ENCODE results near the gene PLXNB3.
A peak's percentile ranks its signal among the peaks of the same experiment; 100 is the strongest.

Gene PLXNB3

DNA sequence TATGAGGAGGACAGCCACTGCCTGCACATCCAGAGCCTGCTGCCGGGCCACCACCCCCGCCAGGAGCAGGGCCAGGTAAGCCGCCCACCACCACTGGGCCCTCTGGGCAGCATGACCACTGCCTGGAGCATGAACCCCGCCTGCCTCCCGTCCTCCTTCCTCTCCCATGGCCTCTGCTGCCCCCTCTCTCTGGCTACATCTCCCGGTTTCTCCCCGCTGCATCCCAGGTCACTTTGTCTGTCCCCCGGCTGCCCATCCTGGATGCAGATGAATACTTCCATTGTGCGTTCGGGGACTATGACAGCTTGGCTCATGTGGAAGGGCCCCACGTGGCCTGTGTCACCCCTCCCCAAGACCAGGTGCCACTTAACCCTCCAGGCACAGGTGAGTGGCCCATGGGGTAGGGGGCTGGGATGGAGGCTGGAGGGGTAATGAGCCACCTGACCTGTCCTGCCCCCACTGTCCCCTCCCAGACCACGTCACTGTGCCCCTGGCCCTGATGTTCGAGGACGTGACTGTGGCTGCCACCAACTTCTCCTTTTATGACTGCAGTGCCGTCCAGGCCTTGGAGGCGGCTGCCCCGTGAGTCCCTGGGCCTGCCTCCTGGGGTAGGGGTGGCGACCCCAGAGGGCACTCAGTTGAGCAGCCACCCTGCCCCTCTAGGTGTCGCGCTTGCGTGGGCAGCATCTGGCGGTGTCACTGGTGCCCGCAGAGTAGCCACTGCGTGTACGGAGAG lies 6.0 kb downstream of the PLXNB3 start:
- Histone ChIP-seq H3K36me3 (ENCODE audit: control insufficient read depth in 2 of 2, insufficient read depth in 1 of 2, low read length in 2 of 2) (no peaks in the 10 kb centered on the region), H3K27ac (ENCODE audit: extremely low read depth, low read depth, low read length) (no peak overlapping the region), H3K4me3 (ENCODE audit: low read depth, low read length) (no peak overlapping the region), H3K4me1 (ENCODE audit: control insufficient read depth, insufficient read depth, low read length) (0 out of 2 replicates have a peak, but pooled peaks cover 3% of the 10 kb centered on the region), H3K9me3 (ENCODE audit: control insufficient read depth, insufficient read depth, low read depth, low read length) (no peaks in the 10 kb centered on the region)
- ChIA-PET CTCF (no interaction called here), POLR2A (no interaction called here)
- TF ChIP-seq YY1 (tag by site-specific recombination; IDR thresholded peaks at IDR 0.05), result no peak
- TF ChIP-seq ZNF449 (tag by site-specific recombination; IDR thresholded peaks at IDR 0.05), result no peak
- TF ChIP-seq BCL11B (tag by site-specific recombination; IDR thresholded peaks at IDR 0.05; ENCODE audit: low read depth), result 0 out of 2 replicates have a peak, but pooled peaks have one; percentile 13
- TF ChIP-seq ZNF843 (tag by site-specific recombination; IDR thresholded peaks at IDR 0.05), result no peak

DNA sequence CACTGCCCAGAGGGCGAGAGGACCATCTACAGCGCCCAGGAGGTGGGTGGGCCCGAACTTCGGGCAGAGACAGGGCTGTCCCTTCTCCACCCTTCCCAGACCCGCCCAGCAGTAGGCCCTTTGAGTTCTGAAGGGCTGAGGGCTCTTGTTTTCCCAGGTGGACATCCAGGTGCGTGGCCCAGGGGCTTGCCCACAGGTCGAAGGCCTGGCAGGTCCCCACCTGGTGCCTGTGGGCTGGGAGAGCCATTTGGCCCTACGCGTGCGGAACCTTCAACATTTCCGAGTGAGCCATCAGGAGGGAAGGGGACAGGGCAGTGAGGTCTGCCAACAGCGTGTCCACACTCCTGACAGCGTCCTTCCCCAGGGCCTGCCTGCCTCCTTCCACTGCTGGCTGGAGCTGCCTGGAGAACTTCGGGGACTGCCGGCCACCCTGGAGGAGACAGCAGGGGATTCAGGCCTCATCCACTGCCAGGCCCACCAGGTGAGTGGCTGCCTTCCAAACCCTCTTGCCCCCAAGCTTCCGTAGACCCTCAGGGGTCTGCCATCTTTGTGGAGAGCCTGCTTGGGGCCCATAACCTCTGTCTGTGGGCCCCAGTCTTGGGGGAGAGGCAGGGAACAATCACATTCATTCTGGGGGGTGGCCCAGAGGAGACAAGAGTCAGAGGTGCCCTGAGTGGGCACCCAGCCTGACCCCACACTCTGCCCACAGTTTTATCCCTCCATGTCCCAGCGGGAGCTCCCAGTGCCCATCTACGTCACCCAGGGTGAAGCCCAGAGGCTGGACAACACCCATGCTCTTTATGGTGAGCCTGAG lies 6.8 kb downstream of the PLXNB3 start:
- Histone ChIP-seq H3K36me3 (ENCODE audit: control insufficient read depth in 2 of 2, insufficient read depth in 1 of 2, low read length in 2 of 2) (no peaks in the 10 kb centered on the region), H3K9me3 (ENCODE audit: control insufficient read depth, insufficient read depth, low read depth, low read length) (no peaks in the 10 kb centered on the region), H3K27ac (ENCODE audit: extremely low read depth, low read depth, low read length) (no peak overlapping the region), H3K4me1 (ENCODE audit: control insufficient read depth, insufficient read depth, low read length) (no peaks in the 10 kb centered on the region), H3K4me3 (ENCODE audit: low read depth, low read length) (no peak overlapping the region)
- ChIA-PET POLR2A (no interaction called here), CTCF (no interaction called here)
- no peak for TF ChIP-seq KLF8 (tag by site-specific recombination; IDR thresholded peaks at IDR 0.05)
- no peak for TF ChIP-seq ZBTB10 (tag by site-specific recombination; IDR thresholded peaks at IDR 0.05)
- TF ChIP-seq, protein P1, sequence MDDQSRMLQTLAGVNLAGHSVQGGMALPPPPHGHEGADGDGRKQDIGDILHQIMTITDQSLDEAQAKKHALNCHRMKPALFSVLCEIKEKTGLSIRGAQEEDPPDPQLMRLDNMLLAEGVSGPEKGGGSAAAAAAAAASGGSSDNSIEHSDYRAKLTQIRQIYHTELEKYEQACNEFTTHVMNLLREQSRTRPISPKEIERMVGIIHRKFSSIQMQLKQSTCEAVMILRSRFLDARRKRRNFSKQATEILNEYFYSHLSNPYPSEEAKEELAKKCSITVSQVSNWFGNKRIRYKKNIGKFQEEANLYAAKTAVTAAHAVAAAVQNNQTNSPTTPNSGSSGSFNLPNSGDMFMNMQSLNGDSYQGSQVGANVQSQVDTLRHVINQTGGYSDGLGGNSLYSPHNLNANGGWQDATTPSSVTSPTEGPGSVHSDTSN (CRISPR knock-in tag; IDR thresholded peaks at IDR 0.05), result no peak
- TF ChIP-seq, protein P2, sequence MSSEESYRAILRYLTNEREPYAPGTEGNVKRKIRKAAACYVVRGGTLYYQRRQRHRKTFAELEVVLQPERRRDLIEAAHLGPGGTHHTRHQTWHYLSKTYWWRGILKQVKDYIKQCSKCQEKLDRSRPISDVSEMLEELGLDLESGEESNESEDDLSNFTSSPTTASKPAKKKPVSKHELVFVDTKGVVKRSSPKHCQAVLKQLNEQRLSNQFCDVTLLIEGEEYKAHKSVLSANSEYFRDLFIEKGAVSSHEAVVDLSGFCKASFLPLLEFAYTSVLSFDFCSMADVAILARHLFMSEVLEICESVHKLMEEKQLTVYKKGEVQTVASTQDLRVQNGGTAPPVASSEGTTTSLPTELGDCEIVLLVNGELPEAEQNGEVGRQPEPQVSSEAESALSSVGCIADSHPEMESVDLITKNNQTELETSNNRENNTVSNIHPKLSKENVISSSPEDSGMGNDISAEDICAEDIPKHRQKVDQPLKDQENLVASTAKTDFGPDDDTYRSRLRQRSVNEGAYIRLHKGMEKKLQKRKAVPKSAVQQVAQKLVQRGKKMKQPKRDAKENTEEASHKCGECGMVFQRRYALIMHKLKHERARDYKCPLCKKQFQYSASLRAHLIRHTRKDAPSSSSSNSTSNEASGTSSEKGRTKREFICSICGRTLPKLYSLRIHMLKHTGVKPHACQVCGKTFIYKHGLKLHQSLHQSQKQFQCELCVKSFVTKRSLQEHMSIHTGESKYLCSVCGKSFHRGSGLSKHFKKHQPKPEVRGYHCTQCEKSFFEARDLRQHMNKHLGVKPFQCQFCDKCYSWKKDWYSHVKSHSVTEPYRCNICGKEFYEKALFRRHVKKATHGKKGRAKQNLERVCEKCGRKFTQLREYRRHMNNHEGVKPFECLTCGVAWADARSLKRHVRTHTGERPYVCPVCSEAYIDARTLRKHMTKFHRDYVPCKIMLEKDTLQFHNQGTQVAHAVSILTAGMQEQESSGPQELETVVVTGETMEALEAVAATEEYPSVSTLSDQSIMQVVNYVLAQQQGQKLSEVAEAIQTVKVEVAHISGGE (tag by site-specific recombination; conservative IDR thresholded peaks at IDR 0.05; ENCODE audit: low read depth), result no peak
- TF ChIP-seq ZBTB7A (tag by site-specific recombination; IDR thresholded peaks at IDR 0.05; ENCODE audit: low read depth), result no peak
- TF ChIP-seq ZNF585B (tag by site-specific recombination; IDR thresholded peaks at IDR 0.05), result no peak
- peak; percentile 81 for TF ChIP-seq KLF17 (tag by site-specific recombination; IDR thresholded peaks at IDR 0.05)
- no peak for TF ChIP-seq ZNF654 (tag by site-specific recombination; IDR thresholded peaks at IDR 0.05; ENCODE audit: low read depth)
- TF ChIP-seq ZNF404 (tag by site-specific recombination; IDR thresholded peaks at IDR 0.05), result no peak
- no peak for TF ChIP-seq ZNF184 (tag by site-specific recombination; IDR thresholded peaks at IDR 0.05)
- no peak for TF ChIP-seq ZNF555 (tag by site-specific recombination; conservative IDR thresholded peaks at IDR 0.05)
- no peak for TF ChIP-seq ZNF426 (tag by site-specific recombination; IDR thresholded peaks at IDR 0.05)
- no peak for TF ChIP-seq ZNF114 (tag by site-specific recombination; IDR thresholded peaks at IDR 0.05)
- TF ChIP-seq ZNF214 (tag by site-specific recombination; IDR thresholded peaks at IDR 0.05; ENCODE audit: borderline replicate concordance), result no peak
- no peak for TF ChIP-seq IKZF3 (tag by site-specific recombination; IDR thresholded peaks at IDR 0.05)
- TF ChIP-seq ZBTB21 (tag by site-specific recombination; IDR thresholded peaks at IDR 0.05), result no peak
- TF ChIP-seq ZNF561 (tag by site-specific recombination; IDR thresholded peaks at IDR 0.05; ENCODE audit: borderline replicate concordance), result no peak
- TF ChIP-seq RBAK (tag by site-specific recombination; IDR thresholded peaks at IDR 0.05), result no peak
- peak; percentile 10; the same call in 1 of the 2 replicates for TF ChIP-seq KLF1 (tag by site-specific recombination; IDR thresholded peaks at IDR 0.05)
- TF ChIP-seq KLF7 (tag by site-specific recombination; IDR thresholded peaks at IDR 0.05; ENCODE audit: borderline replicate concordance), result no peak
